ENCODE data around the gene TMEM80. TPM values are rescaled to one million over a fixed set of nuclear protein-coding genes. Genes with fewer than 3 reads are reported as not detected.

TMEM80 gene
- total and polyA plus RNA-seq, 9 of the 15 experiments (the other 6 are each of a cell fraction or from before 2014, with no cell fraction given) = 5.1 to 30.1 (median 12.4) TPM

GRCh38 chr11:728901-729491 lies 33.4 kb downstream of the TMEM80 start (continued):
- TF ChIP-seq RREB1 (CRISPR knock-in tag; IDR thresholded peaks at IDR 0.05) (no peak), CHCHD3 (CRISPR knock-in tag; IDR thresholded peaks at IDR 0.05) (no peak), ERF (CRISPR knock-in tag; IDR thresholded peaks at IDR 0.05) (no peak), ZNF445 (CRISPR knock-in tag; IDR thresholded peaks at IDR 0.05; ENCODE audit: low read depth) (no peak), GTF2E2 (tag; IDR thresholded peaks at IDR 0.05) (no peak), SIN3B (IDR thresholded peaks at IDR 0.05; ENCODE audit: low read depth) (no peak), BRCA1 (IDR thresholded peaks at IDR 0.05) (no peak), BRCA1 (CRISPR knock-in tag; IDR thresholded peaks at IDR 0.05) (no peak), CEBPB (tag; IDR thresholded peaks at IDR 0.05) (no peak), ZBTB8A (IDR thresholded peaks at IDR 0.05; ENCODE audit: partially characterized antibody) (no peak), IFI16 (CRISPR knock-in tag; IDR thresholded peaks at IDR 0.05) (no peak)
- TF ChIP-seq, protein P1, sequence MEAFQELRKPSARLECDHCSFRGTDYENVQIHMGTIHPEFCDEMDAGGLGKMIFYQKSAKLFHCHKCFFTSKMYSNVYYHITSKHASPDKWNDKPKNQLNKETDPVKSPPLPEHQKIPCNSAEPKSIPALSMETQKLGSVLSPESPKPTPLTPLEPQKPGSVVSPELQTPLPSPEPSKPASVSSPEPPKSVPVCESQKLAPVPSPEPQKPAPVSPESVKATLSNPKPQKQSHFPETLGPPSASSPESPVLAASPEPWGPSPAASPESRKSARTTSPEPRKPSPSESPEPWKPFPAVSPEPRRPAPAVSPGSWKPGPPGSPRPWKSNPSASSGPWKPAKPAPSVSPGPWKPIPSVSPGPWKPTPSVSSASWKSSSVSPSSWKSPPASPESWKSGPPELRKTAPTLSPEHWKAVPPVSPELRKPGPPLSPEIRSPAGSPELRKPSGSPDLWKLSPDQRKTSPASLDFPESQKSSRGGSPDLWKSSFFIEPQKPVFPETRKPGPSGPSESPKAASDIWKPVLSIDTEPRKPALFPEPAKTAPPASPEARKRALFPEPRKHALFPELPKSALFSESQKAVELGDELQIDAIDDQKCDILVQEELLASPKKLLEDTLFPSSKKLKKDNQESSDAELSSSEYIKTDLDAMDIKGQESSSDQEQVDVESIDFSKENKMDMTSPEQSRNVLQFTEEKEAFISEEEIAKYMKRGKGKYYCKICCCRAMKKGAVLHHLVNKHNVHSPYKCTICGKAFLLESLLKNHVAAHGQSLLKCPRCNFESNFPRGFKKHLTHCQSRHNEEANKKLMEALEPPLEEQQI (IDR thresholded peaks at IDR 0.05) = no peak
- TF ChIP-seq, protein P2, sequence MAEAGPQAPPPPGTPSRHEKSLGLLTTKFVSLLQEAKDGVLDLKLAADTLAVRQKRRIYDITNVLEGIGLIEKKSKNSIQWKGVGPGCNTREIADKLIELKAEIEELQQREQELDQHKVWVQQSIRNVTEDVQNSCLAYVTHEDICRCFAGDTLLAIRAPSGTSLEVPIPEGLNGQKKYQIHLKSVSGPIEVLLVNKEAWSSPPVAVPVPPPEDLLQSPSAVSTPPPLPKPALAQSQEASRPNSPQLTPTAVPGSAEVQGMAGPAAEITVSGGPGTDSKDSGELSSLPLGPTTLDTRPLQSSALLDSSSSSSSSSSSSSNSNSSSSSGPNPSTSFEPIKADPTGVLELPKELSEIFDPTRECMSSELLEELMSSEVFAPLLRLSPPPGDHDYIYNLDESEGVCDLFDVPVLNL (CRISPR knock-in tag; IDR thresholded peaks at IDR 0.05; ENCODE audit: low read depth) = no peak
